KOPT-K1 (cell line): ENCODE data around the gene OAF.

ENCODE experiments used
- H3K27ac ChIP-seq: fragments of 200-600 bp; sonication (generic); 2 replicates; pipeline ENCODE4 v1.5.1; 2016; ENCODE audit warnings: antibody characterized with exemption, mild to moderate bottlenecking, low read depth, low read length; ENCODE audit not compliant: poor library complexity, severe bottlenecking
- H3K36me3 ChIP-seq: fragments of 200-600 bp; sonication (generic); 2 replicates; pipeline ENCODE4 v1.5.1; 2017; ENCODE audit warnings: antibody characterized with exemption, mild to moderate bottlenecking, low read length, moderate library complexity; ENCODE audit not compliant: insufficient read depth
- H3K9me3 ChIP-seq: fragments of 200-600 bp; sonication (generic); 2 replicates; pipeline ENCODE4 v1.5.1; 2017; ENCODE audit warnings: antibody characterized with exemption, low read length, mild to moderate bottlenecking; ENCODE audit not compliant: insufficient read depth, poor library complexity, severe bottlenecking

OAF gene

GRCh38 chr11:120254788-120255518 lies 44.1 kb downstream of the OAF start:
- no peaks in the 10 kb centered on the region for H3K9me3 ChIP-seq
- H3K27ac ChIP-seq = no peak overlapping the region
- H3K36me3 ChIP-seq = no peaks in the 10 kb centered on the region

DNA sequence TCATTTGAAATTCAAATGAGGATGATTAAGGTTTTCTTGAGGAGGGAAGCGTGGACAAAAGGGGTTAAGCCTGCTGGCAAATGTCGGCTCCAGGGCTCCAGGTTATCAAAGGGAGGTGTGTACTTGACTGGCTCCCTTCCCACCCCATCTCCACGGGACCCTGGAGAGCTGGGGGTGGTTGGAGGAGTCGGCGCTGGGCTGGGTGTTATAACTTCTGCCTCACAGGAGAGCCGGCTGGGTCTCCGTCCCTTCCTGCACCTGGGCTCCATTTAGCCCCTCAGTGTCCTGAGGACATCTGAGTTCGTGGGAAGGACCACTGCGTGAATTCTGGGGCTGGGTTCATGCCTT lies 44.7 kb downstream of the OAF start:
- no peaks in the 10 kb centered on the region for H3K36me3 ChIP-seq
- no peaks in the 10 kb centered on the region for H3K9me3 ChIP-seq
- H3K27ac ChIP-seq = no peak overlapping the region

DNA sequence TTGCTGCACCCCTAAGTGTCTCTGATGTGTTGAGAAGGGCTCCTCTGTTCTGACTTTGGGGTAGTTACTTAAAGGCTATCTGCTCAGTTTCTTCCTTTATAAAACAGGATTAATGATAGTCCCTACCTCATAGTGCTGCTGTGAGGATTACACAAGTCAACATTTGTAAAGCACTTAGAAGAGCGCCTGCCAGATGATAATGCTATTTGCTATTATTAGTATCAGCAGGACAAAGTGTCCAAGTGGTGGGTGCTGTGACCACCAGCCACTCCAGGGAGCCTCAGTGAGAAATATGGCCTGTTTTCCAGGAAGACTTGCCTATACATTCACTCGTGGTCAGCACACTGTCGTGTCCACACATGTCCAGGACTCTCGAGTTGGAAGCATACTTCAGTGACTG lies 45.3 kb downstream of the OAF start:
- no peaks in the 10 kb centered on the region for H3K9me3 ChIP-seq
- H3K27ac ChIP-seq = no peak overlapping the region
- no peaks in the 10 kb centered on the region for H3K36me3 ChIP-seq

- no peaks in the 10 kb centered on the region for H3K36me3 ChIP-seq
- no peak overlapping the region for H3K27ac ChIP-seq
- H3K9me3 ChIP-seq = no peaks in the 10 kb centered on the region
Measured at GRCh38 chr11:120256779-120257178, 45.9 kb downstream of the OAF start.

DNA sequence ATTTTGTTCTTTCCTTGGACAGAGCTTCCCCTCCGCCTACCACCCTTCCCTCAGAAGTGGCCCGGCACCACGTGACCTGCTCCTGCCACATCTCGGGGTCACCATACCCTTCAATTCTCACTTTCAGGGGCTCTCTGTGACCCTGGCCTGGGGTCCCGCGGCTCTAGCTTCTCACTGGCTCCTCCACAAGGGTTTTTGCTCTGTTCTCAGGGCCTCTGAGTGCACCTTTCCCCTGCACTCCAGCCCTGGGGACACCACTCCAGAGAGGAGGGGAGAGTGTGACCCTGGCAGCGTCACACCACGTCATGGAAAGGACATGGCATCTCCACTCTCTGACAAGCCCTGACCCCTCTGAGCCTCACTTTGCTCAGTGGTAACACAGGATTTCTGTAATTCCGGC lies 46.5 kb downstream of the OAF start:
- Histone ChIP-seq H3K27ac (no peak overlapping the region), H3K36me3 (no peaks in the 10 kb centered on the region), H3K9me3 (no peaks in the 10 kb centered on the region)

DNA sequence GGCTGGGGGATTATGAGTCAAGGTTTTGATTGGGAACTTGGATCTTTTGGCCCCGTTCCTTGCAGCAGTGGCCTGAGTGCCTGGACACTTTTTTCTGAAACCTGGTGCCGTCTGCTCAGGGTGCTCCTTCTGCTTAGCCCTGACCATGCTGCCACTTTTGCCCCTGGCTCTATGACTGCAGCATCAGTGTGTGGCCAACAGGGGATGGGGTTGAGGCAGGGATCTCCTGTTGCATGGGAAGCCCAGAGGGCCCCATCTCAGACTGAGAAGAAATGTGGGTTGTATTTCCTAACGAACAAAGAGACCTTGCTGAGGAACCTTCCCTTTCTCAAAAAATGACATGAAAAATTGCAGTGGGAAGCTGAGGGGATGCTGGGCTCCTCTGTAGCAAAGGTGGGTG lies 47.8 kb downstream of the OAF start:
- H3K27ac ChIP-seq = no peak overlapping the region
- H3K36me3 ChIP-seq = no peaks in the 10 kb centered on the region
- no peaks in the 10 kb centered on the region for H3K9me3 ChIP-seq

DNA sequence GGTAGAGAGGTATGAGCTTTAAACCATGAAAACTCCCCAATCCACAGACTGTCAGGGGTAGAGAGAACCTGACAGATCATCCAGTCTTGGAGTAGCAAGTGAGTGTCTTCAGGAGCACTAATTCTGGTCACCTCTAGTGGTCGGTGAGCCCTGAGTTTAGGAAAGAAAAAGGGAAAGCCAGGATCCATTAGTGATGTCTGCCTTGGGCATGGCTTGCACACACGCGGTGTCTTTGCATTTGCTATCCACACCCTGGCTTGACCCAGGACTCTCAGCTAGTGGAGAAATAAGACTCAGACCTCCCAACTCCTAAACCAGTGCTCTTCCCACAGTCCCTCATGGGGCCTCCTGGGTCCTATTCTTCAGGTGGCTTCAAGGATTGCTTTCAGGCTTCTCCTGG lies 48.4 kb downstream of the OAF start:
- Histone ChIP-seq H3K27ac (no peak overlapping the region), H3K36me3 (no peaks in the 10 kb centered on the region), H3K9me3 (no peaks in the 10 kb centered on the region)

GRCh38 chr11:120259988-120260565 lies 49.2 kb downstream of the OAF start:
- Histone ChIP-seq H3K9me3 (no peaks in the 10 kb centered on the region), H3K36me3 (no peaks in the 10 kb centered on the region), H3K27ac (no peak overlapping the region)

DNA sequence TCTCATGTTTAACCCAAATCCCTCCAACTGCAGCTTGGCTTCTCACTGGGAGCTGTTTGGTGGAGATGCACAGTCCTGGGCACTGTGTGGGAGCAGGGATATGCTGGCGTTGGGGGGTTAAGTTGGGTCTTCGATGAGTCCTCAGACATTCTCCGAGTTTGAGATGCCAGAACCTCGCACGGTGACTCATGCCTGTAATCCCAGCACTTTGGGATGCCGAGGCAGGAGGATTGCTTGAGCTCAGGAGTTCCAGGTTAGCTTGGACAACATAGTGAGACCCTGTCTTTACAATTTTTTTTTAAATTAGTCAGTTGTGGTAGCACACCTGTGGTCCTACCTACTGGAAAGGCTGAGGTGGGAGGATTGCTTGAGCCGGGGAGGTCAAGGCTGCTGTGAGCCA lies 49.8 kb downstream of the OAF start:
- Histone ChIP-seq H3K27ac (no peak overlapping the region), H3K36me3 (no peaks in the 10 kb centered on the region), H3K9me3 (no peaks in the 10 kb centered on the region)

DNA sequence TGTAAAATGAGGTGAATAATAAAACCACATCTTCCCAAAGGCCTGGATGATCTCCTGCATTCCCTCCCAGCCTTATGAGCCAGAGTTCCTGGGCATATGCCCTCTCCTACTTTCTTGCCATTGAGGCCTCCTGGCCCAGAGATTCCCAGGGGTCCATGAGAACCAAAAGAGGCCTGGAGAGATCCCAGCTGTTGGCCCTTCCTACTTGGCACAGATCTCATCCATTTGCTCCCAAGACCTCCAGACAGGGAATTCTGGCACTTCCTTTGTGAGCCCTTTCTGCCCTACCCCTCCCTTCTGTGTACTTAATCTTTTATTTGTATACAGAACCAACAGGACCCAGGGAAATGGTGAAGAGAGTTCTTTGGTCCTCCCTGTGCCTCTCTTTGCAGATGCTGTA lies 50.5 kb downstream of the OAF start:
- H3K27ac ChIP-seq = no peak overlapping the region
- H3K36me3 ChIP-seq = no peaks in the 10 kb centered on the region
- no peaks in the 10 kb centered on the region for H3K9me3 ChIP-seq

DNA sequence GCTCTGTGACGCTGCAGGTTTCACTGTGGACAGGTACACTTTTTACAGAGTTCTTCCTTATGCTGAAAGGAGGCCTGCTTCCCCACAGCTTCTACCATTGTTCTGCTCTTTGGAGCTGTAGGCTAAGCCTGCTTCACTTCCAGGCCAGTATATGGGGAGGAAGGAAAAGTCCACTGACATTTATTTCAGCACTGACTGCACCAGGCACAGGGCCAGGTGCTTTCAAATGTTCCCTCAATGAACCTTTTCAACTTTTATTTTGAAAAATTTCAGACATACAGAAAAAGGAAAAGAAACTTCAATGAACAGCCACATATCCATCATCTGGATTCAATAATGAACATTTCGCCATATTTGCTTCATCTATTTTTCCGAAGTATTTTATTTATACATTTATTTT lies 51.1 kb downstream of the OAF start:
- Histone ChIP-seq H3K27ac (no peak overlapping the region), H3K36me3 (no peaks in the 10 kb centered on the region), H3K9me3 (no peaks in the 10 kb centered on the region)

DNA sequence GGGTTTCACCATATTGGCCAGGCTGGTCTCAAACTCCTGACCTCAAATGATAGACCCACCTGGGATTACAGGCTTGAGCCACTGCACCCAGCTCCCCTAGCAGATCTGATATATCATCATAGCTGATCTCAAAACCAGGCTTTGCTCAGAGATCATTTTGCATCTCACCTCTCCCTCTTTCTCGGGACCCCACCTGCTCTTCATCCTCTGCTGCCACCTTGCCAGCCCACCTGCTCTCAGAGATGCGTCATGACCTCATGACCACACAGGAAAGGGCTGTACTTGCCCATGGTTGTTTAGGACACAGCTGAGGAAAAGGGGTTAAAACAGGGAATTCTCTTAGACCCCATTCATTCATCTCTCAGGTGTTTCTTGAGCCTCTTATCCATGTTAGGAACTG lies 56.5 kb downstream of the OAF start:
- H3K9me3 ChIP-seq = no peaks in the 10 kb centered on the region

GRCh38 chr11:120268686-120269085 lies 57.9 kb downstream of the OAF start:
- Histone ChIP-seq H3K9me3 (no peaks in the 10 kb centered on the region), H3K36me3 (no peaks in the 10 kb centered on the region)

More for the DNA sequence above, 56.5 kb downstream of the OAF start:
- Histone ChIP-seq H3K36me3 (no peaks in the 10 kb centered on the region), H3K27ac (no peak overlapping the region)

GRCh38 chr11:120270386-120270785 lies 59.6 kb downstream of the OAF start:
- H3K9me3 ChIP-seq = no peaks in the 10 kb centered on the region
- no peaks in the 10 kb centered on the region for H3K36me3 ChIP-seq
- H3K27ac ChIP-seq = no peak overlapping the region

More at GRCh38 chr11:120268686-120269085, 57.9 kb downstream of the OAF start:
- H3K27ac ChIP-seq = no peak overlapping the region

GRCh38 chr11:120271672-120272071 lies 60.8 kb downstream of the OAF start:
- no peaks in the 10 kb centered on the region for H3K9me3 ChIP-seq
- H3K36me3 ChIP-seq = no peaks in the 10 kb centered on the region
- no peak overlapping the region for H3K27ac ChIP-seq

- H3K27ac ChIP-seq = no peak overlapping the region
- no peaks in the 10 kb centered on the region for H3K9me3 ChIP-seq
- no peaks in the 10 kb centered on the region for H3K36me3 ChIP-seq
Measured at GRCh38 chr11:120272303-120272702, 61.5 kb downstream of the OAF start.
